K562 (cell line): Measurements from ENCODE around the gene PRKCB. TPM values are rescaled to one million over a fixed set of nuclear protein-coding genes. Genes with fewer than 3 reads are reported as not detected.

Source experiments
- ATAC-seq: fragments of 200-7000 bp; cut with Tn5 transposase; 3 replicates; pipeline ENCODE4 v1.9.1; 2020; ENCODE audit warnings: moderate library complexity
- BruUV-seq: library from RNA; stranded (reverse); fragments of 400-500 nt; replicated peaks from 2 replicates; lab custom pipeline; 2021; lab: Mats Ljungman, UMichigan
- CTCF ChIA-PET: fragments of 300-600 bp; formaldehyde crosslinking; extraction: SDS; loops from one replicate; lab custom pipeline; 2021; ENCODE audit warnings: low intra/inter-chr PET ratio; lab: Yijun Ruan, JAX
- POLR2A ChIA-PET: fragments of 300-600, 350-650 bp; sonication (Branson Sonifier 250); formaldehyde crosslinking; extraction: SDS; loops from one replicate; lab custom pipeline; 2021; ENCODE audit warnings: antibody characterized with exemption, inconsistent platforms; lab: Yijun Ruan, JAX
- DNase-seq, 4 experiments: peaks; one replicate each; pipeline versions ENCODE4 v3.0.0 to v3.0.0-alpha.2; 2011 to 2018; ENCODE audit warnings: low spot score in 3 of 4, mixed read lengths in 3 of 4; ENCODE audit errors: extremely low read depth in 1 of 4
- FAIRE-seq: peaks from 2 replicates; lab custom pipeline; 2011; peaks lifted over from hg19 to GRCh38; lab: Jason Lieb, UNC
- H2AFZ ChIP-seq: 2 replicates; pipeline ENCODE4 v1.6.0; 2011; ENCODE audit warnings: low read depth, low read length, control low read depth, inconsistent platforms
- H3K27ac ChIP-seq: fragments of 200-600 bp; 3 replicates; pipeline ENCODE4 v1.8.0; 2011; ENCODE audit warnings: low read depth, mild to moderate bottlenecking, control low read depth, inconsistent platforms, low read length, moderate library complexity, mixed read lengths; ENCODE audit errors: extremely low read depth
- H3K27me3 ChIP-seq, 2 experiments: fragments of 300-600 bp in 1 of 2; 2 replicates in 1 of 2; 3 replicates in 1 of 2; pipeline versions ENCODE4 v1.6.0 to v1.8.0; 2011; ENCODE audit warnings: inconsistent platforms in 2 of 2, low read length in 2 of 2, mild to moderate bottlenecking in 1 of 2, mixed read lengths in 1 of 2, moderate library complexity in 1 of 2; ENCODE audit not compliant: control insufficient read depth in 2 of 2, insufficient read depth in 2 of 2
- H3K36me3 ChIP-seq: fragments of 300-600 bp; 3 replicates; pipeline ENCODE4 v1.8.0; 2011; ENCODE audit warnings: mild to moderate bottlenecking, low read length, inconsistent platforms; ENCODE audit not compliant: control insufficient read depth, insufficient read depth
- H3K4me1 ChIP-seq, 2 experiments: fragments of 200-600 bp in 1 of 2; replicated peaks in 1 of 2; 2 replicates in 1 of 2; 3 replicates in 1 of 2; pipeline versions ENCODE4 v1.5.1 to v1.8.0; 2011; ENCODE audit warnings: inconsistent platforms in 2 of 2, low read length in 2 of 2, mild to moderate bottlenecking in 1 of 2, mixed read lengths in 1 of 2, moderate library complexity in 1 of 2; ENCODE audit not compliant: control insufficient read depth in 2 of 2, insufficient read depth in 2 of 2
- H3K4me2 ChIP-seq: 2 replicates; pipeline ENCODE4 v1.6.1; 2011; ENCODE audit warnings: low read length, control low read depth, inconsistent platforms, mixed read lengths; ENCODE audit not compliant: insufficient read depth
- H3K4me3 ChIP-seq: fragments of 200-600 bp; sonication (generic), shearing (Covaris generic); 2 replicates; pipeline ENCODE4 v1.5.1; 2016; ENCODE audit warnings: control low read depth, inconsistent platforms
- H3K79me2 ChIP-seq: fragments of 200-600 bp; 3 replicates; pipeline ENCODE4 v1.8.0; 2011; ENCODE audit warnings: low read length, inconsistent platforms; ENCODE audit not compliant: control insufficient read depth, insufficient read depth
- H3K9ac ChIP-seq, 2 experiments: 2 replicates each; pipeline versions ENCODE4 v1.6.0 to v1.6.1; 2011; ENCODE audit warnings: low read depth in 2 of 2, low read length in 2 of 2, control low read depth in 1 of 2, inconsistent platforms in 1 of 2, mild to moderate bottlenecking in 1 of 2, mixed read lengths in 1 of 2; ENCODE audit not compliant: insufficient read depth in 1 of 2
- H3K9me1 ChIP-seq: one replicate; pipeline ENCODE4 v1.6.0; 2011; ENCODE audit warnings: inconsistent platforms, mild to moderate bottlenecking, low read length, moderate library complexity; ENCODE audit not compliant: control insufficient read depth, insufficient read depth
- H3K9me3 ChIP-seq: replicated peaks from 2 replicates; pipeline ENCODE4 v1.5.1; 2011; ENCODE audit warnings: low read depth, low read length, inconsistent platforms; ENCODE audit not compliant: control insufficient read depth, insufficient read depth
- H4K20me1 ChIP-seq: replicated peaks from 2 replicates; pipeline ENCODE4 v1.6.1; 2011; ENCODE audit warnings: low read length, inconsistent platforms, mixed read lengths; ENCODE audit not compliant: control insufficient read depth, insufficient read depth
- NKRF ChIP-seq: fragments of 450-650 bp; IDR thresholded peaks from 2 replicates; pipeline ENCODE4 v1.6.1; 2016; ENCODE audit warnings: borderline replicate concordance
- POU5F1 ChIP-seq: fragments of 150-350 bp; IDR thresholded peaks from 2 replicates; pipeline ENCODE4 v1.6.1; 2014; ENCODE audit warnings: borderline replicate concordance, low read length, low read depth, mild to moderate bottlenecking; ENCODE audit not compliant: partially characterized antibody
- RUNX1 ChIP-seq: sonication (generic); IDR thresholded peaks from 2 replicates; pipeline ENCODE4 v1.6.1; 2016; ENCODE audit warnings: antibody characterized with exemption, low read depth
- ZNF274 ChIP-seq: IDR thresholded peaks from 2 replicates; pipeline ENCODE4 v1.6.1; 2011; ENCODE audit warnings: low read depth, mild to moderate bottlenecking, low read length, moderate library complexity, borderline replicate concordance
- WGBS: fragments of 100-300 bp; shearing (Covaris generic); methylation state at CpG from one replicate; pipeline ENCODE4 v1.1.6; 2016; ENCODE audit warnings: low coverage, mixed read lengths; ENCODE audit not compliant: insufficient coverage; ENCODE audit errors: missing lambda C conversion rate; 5-methylcytosine and 5-hydroxymethylcytosine counted together
- in situ Hi-C: fragments of 300-500 bp; cut with MboI; formaldehyde crosslinking; loops from 4 replicates; pipeline ENCODE4 v1.15.0; 2018; ENCODE audit warnings: inconsistent platforms, mixed read lengths
- intact Hi-C: fragments of 100-400 bp; cut with micrococcal nuclease; formaldehyde crosslinking; loops from 2 replicates; pipeline ENCODE4 v1.14.2; 2022
- polyA plus RNA-seq, 8 experiments: library from polyadenylated mRNA; depleted of rRNA in 4 of 8; stranded (reverse) in 5 of 8; unstranded in 3 of 8; fragments of >200 nt; fragmentation: Nextera tagmentation in 2 of 8; fragmentation: Illumina TruSeq in 1 of 8; extraction: Ambion mirVana in 2 of 8; extraction: Trizol in 1 of 8; gene quantifications; 2 replicates each; pipeline versions ENCODE4 v1.2.1 to v1.2.3, GENCODE V29; 2011 to 2014; ENCODE audit warnings: inconsistent platforms in 1 of 8, missing spikeins in 1 of 8
- total RNA-seq, 7 experiments: library from RNA; depleted of rRNA in 6 of 7; stranded (reverse); fragments of >200 nt in 6 of 7; fragmentation: Illumina TruSeq in 2 of 7; extraction: Trizol in 2 of 7; gene quantifications; 2 replicates each; pipeline versions ENCODE4 v1.2.1 to v1.2.3, GENCODE V29; 2011 to 2021; ENCODE audit warnings: low replicate concordance in 1 of 7

The PRKCB gene
- total and polyA plus RNA-seq, 9 of the 15 experiments (the other 6 are each of a cell fraction or from before 2014, with no cell fraction given), result 49.9 to 276 (median 148) TPM

GRCh38 chr16:24049113-24049512 lies 213.3 kb downstream of the PRKCB start:
- Histone ChIP-seq H3K9me1 (no peaks in the 10 kb centered on the region), H3K9me3 (no peaks in the 10 kb centered on the region), H3K4me3 (no peak overlapping the region), H3K9ac (no peak overlapping the region), H3K27ac (no peak overlapping the region), H4K20me1 (no peaks in the 10 kb centered on the region), H3K79me2 (peaks cover 16% of the 10 kb centered on the region; the same call in 2 of the 3 replicates), H3K27me3 (no peaks in the 10 kb centered on the region), H3K4me1 (no peaks in the 10 kb centered on the region; a peak in 1 of 5 replicates), H3K36me3 (peaks cover 82% of the 10 kb centered on the region; the same call in 2 of the 3 replicates), H3K4me2 (no peak overlapping the region), H2AFZ (no peak overlapping the region)
- CTCF ChIA-PET, result no interaction called here
- ATAC-seq (no peak), FAIRE-seq (no peak), DNase-seq (no peak)
- no TSS peak for BruUV-seq
- in situ Hi-C loops, result no loop called here
- POLR2A ChIA-PET, result interaction anchor here (0.7 kb wide), 1 partner anchor 12 kb away, joined by 3 read pairs; no protein-coding TSS in a partner anchor
- intact Hi-C loops, result no loop called here
- no peak for TF ChIP-seq NKRF
- TF ChIP-seq, all 486 proteins: peak for 0
- 98% methylated on average over 5 of the region's 5 CpGs for WGBS

- intact Hi-C loops (no loop called here), in situ Hi-C loops (no loop called here)
- Histone ChIP-seq H3K9me1 (no peaks in the 10 kb centered on the region), H3K4me1 (no peaks in the 10 kb centered on the region; a peak in 1 of 5 replicates), H3K4me3 (no peak overlapping the region), H3K9ac (no peak overlapping the region), H2AFZ (no peak overlapping the region), H3K27ac (no peak overlapping the region), H4K20me1 (no peaks in the 10 kb centered on the region; the same call in 1 of the 2 replicates), H3K79me2 (peaks cover 22% of the 10 kb centered on the region; the same call in 2 of the 3 replicates), H3K27me3 (no peaks in the 10 kb centered on the region), H3K9me3 (no peaks in the 10 kb centered on the region), H3K4me2 (no peak overlapping the region), H3K36me3 (peaks cover 83% of the 10 kb centered on the region; the same call in 2 of the 3 replicates)
- no peak for ATAC-seq
- CTCF ChIA-PET, result no interaction called here
- no peak for DNase-seq
- BruUV-seq, result no TSS peak
- no peak for TF ChIP-seq RUNX1
- no peak for TF ChIP-seq ZNF274
- TF ChIP-seq POU5F1, result no peak
- 98% methylated on average over 5 of the region's 5 CpGs for WGBS
- FAIRE-seq, result no peak
- POLR2A ChIA-PET, result no interaction called here
Measured at GRCh38 chr16:24051125-24051524, 215.3 kb downstream of the PRKCB start.
